Keratinocyte (primary cell): ENCODE results near the gene DCAF17. TPM values are rescaled to one million over a fixed set of nuclear protein-coding genes. Genes with fewer than 3 reads are reported as not detected.

Source experiments
- DNase-seq: peaks from one replicate; pipeline ENCODE4 v3.0.0-alpha.2; 2011; ENCODE audit warnings: low read depth, missing footprints, low spot score
- FAIRE-seq: peaks from 2 replicates; lab custom pipeline; 2011; peaks lifted over from hg19 to GRCh38; lab: Jason Lieb, UNC
- H2AFZ ChIP-seq: 2 replicates; pipeline ENCODE4 v1.6.0; 2012; ENCODE audit warnings: low read length, control low read depth, inconsistent platforms; ENCODE audit not compliant: control insufficient read depth
- H3K27ac ChIP-seq: 2 replicates; pipeline ENCODE4 v1.5.1; 2011; ENCODE audit warnings: low read length; ENCODE audit not compliant: control insufficient read depth, insufficient read depth
- H3K27me3 ChIP-seq: 3 replicates; pipeline ENCODE4 v1.6.0; 2011; ENCODE audit warnings: low read length; ENCODE audit not compliant: control insufficient read depth, insufficient read depth; ENCODE audit errors: extremely low read depth
- H3K36me3 ChIP-seq, 2 experiments: 2 replicates in 1 of 2; 3 replicates in 1 of 2; pipeline ENCODE4 v1.5.1; 2011; ENCODE audit warnings: low read length in 2 of 2, mild to moderate bottlenecking in 1 of 2; ENCODE audit not compliant: control insufficient read depth in 2 of 2, insufficient read depth in 2 of 2; ENCODE audit errors: extremely low read depth in 1 of 2
- H3K4me1 ChIP-seq: 3 replicates; pipeline ENCODE4 v1.5.1; 2011; ENCODE audit warnings: low read length; ENCODE audit not compliant: control insufficient read depth, insufficient read depth; ENCODE audit errors: extremely low read depth
- H3K4me2 ChIP-seq: 3 replicates; pipeline ENCODE4 v1.6.0; 2011; ENCODE audit warnings: low read depth, low read length; ENCODE audit not compliant: control insufficient read depth, insufficient read depth; ENCODE audit errors: extremely low read depth
- H3K4me3 ChIP-seq, 3 experiments: fragments of 200-600 bp in 1 of 3; sonication (generic) in 1 of 3; 2 replicates in 2 of 3; 3 replicates in 1 of 3; pipeline ENCODE4 v1.5.1; 2011 to 2016; ENCODE audit warnings: low read length in 3 of 3, mild to moderate bottlenecking in 3 of 3, control low read depth in 2 of 3, inconsistent platforms in 1 of 3, low read depth in 1 of 3, mixed read lengths in 1 of 3, mixed run types in 1 of 3, moderate library complexity in 1 of 3; ENCODE audit not compliant: control insufficient read depth in 2 of 3, insufficient read depth in 2 of 3; ENCODE audit errors: extremely low read depth in 1 of 3
- H3K79me2 ChIP-seq: 2 replicates; pipeline ENCODE4 v1.6.0; 2012; ENCODE audit warnings: low read length; ENCODE audit not compliant: control insufficient read depth, insufficient read depth
- H3K9ac ChIP-seq: 3 replicates; pipeline ENCODE4 v1.6.0; 2011; ENCODE audit warnings: low read length; ENCODE audit not compliant: control insufficient read depth, insufficient read depth; ENCODE audit errors: extremely low read depth
- H3K9me1 ChIP-seq: 3 replicates; pipeline ENCODE4 v1.6.0; 2011; ENCODE audit warnings: low read length; ENCODE audit not compliant: control insufficient read depth, insufficient read depth; ENCODE audit errors: extremely low read depth
- H3K9me3 ChIP-seq: 2 replicates; pipeline ENCODE4 v1.5.1; 2012; ENCODE audit warnings: low read depth, low read length; ENCODE audit not compliant: control insufficient read depth
- H4K20me1 ChIP-seq: 3 replicates; pipeline ENCODE4 v1.6.0; 2011; ENCODE audit warnings: low read length; ENCODE audit not compliant: control insufficient read depth, insufficient read depth; ENCODE audit errors: extremely low read depth
- CTCF ChIP-seq, 3 experiments: IDR thresholded peaks in 1 of 3; conservative IDR thresholded peaks in 1 of 3; optimal IDR thresholded peaks in 1 of 3; 2 replicates in 2 of 3; 3 replicates in 1 of 3; pipeline versions ENCODE3 to v1.5.1; 2011; ENCODE audit warnings: low read length in 3 of 3, mild to moderate bottlenecking in 3 of 3, moderate library complexity in 2 of 3, control low read depth in 1 of 3, inconsistent platforms in 1 of 3; ENCODE audit not compliant: insufficient read depth in 2 of 3; ENCODE audit errors: extremely low read depth in 1 of 3
- EZH2 ChIP-seq: IDR thresholded peaks from one replicate; pipeline ENCODE4 v1.6.1; 2012; ENCODE audit warnings: inconsistent platforms, mild to moderate bottlenecking, low read length, moderate library complexity
- dilution Hi-C: fragments of 300-500 bp; cut with MboI; formaldehyde crosslinking; loops from one replicate; pipeline ENCODE4 v1.7.0; 2020; ENCODE audit warnings: low sequenced_read_pairs; ENCODE audit not compliant: extremely low pct_ligation_motif_present
- polyA plus RNA-seq, 5 experiments: library from polyadenylated mRNA; depleted of rRNA in 3 of 5; stranded (reverse) in 3 of 5; stranded (forward) in 1 of 5; unstranded in 1 of 5; fragments of >200 nt; gene quantifications; 1 replicate in 1 of 5; 2 replicates in 3 of 5; 3 replicates in 1 of 5; pipeline versions ENCODE4 v1.2.1 to v1.2.3, GENCODE V29; 2011 to 2012; ENCODE audit warnings: missing spikeins in 2 of 5, low read depth in 1 of 5, low replicate concordance in 1 of 5

Gene DCAF17
- polyA plus RNA-seq, 1 donor (not counting 4 experiments of a cell fraction or from before 2014, with no cell fraction given): 22.9 TPM

DNA sequence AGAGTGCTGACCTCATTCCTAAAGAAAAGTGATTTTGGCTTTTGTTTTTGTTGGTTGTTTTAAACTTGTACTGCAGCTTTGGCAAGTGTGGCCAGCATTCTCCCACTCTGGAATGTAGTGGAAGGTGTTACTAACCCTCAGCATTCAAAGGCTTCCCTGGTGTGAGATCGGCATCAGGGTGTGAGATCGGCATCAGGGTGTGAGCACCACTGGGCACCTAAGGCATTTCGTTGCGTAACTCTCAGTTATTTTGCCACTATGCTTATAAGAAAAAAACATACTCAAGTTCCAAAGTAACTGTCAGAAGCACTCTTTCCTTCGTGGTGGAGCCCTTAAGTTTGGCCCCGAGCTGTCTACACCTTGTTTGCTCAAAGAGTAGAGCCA lies 90.0 kb downstream of the DCAF17 start:
- Histone ChIP-seq H3K9me3 (no peaks in the 10 kb centered on the region), H3K36me3 (peaks cover 0 to 3% of the 10 kb centered on the region in 2 experiments), H3K9me1 (no peaks in the 10 kb centered on the region), H4K20me1 (no peaks in the 10 kb centered on the region), H3K4me3 (peak overlapping the region; percentile 56 to 90 (median 85)), H3K9ac (peak overlapping the region; percentile 71), H3K27ac (peak overlapping the region; percentile 49), H3K4me1 (peaks cover 27% of the 10 kb centered on the region), H3K27me3 (no peaks in the 10 kb centered on the region), H3K4me2 (peak overlapping the region; percentile 77), H3K79me2 (no peaks in the 10 kb centered on the region), H2AFZ (no peak overlapping the region)
- no peak for TF ChIP-seq EZH2
- no peak for TF ChIP-seq CTCF (optimal IDR thresholded peaks at IDR 0.05 in 1 of 3, IDR thresholded peaks at IDR 0.05 in 1 of 3, conservative IDR thresholded peaks at IDR 0.05 in 1 of 3; ENCODE audit: extremely low read depth in 1 of 3, insufficient read depth in 2 of 3, low read length in 3 of 3)
- dilution Hi-C loops: no loop called here
- DNase-seq (peak; percentile 30), FAIRE-seq (peak; percentile 83)

DNA sequence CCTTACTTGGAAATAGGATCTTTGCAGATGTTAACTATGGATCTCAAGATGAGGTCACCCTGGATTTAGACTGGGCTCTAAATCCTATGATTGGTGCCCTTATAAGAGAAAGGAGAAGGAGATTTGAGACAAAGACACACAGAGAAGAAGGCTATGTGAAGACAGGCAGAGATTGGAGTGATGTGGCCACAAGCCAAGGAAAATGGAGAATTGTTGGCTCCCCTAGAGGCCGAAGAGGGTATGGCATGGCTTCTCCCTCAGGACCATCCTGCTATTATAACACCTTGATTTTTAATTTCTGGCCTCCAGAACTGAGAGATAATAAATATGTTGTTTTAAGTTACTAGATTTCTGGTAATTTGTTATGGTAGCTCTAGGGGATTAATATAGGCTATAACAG lies 95.9 kb downstream of the DCAF17 start:
- no peak overlapping the region for H2AFZ ChIP-seq
- TF ChIP-seq CTCF (optimal IDR thresholded peaks at IDR 0.05 in 1 of 3, IDR thresholded peaks at IDR 0.05 in 1 of 3, conservative IDR thresholded peaks at IDR 0.05 in 1 of 3; ENCODE audit: extremely low read depth in 1 of 3, insufficient read depth in 2 of 3, low read length in 3 of 3) (peak; percentile 46 to 64 (median 60)), EZH2 (no peak)
- no peak overlapping the region for H3K27ac ChIP-seq
- FAIRE-seq (peak; percentile 9), DNase-seq (no peak)
- H4K20me1 ChIP-seq: no peaks in the 10 kb centered on the region
- H3K4me2 ChIP-seq: no peak overlapping the region
- no peak overlapping the region for H3K4me3 ChIP-seq
- peaks cover 0 to 3% of the 10 kb centered on the region in 2 experiments for H3K36me3 ChIP-seq
- no peaks in the 10 kb centered on the region for H3K9me1 ChIP-seq
- dilution Hi-C loops: no loop called here
- H3K4me1 ChIP-seq: peaks cover 11% of the 10 kb centered on the region
- H3K27me3 ChIP-seq: no peaks in the 10 kb centered on the region
- no peak overlapping the region for H3K9ac ChIP-seq
- H3K79me2 ChIP-seq: peaks cover 2% of the 10 kb centered on the region
- H3K9me3 ChIP-seq: no peaks in the 10 kb centered on the region
